Astrocyte of the hippocampus (primary cell): ENCODE data around the gene FKBP14.

Source experiments
- DNase-seq: peaks from one replicate; pipeline ENCODE4 v3.0.0; 2011; ENCODE audit warnings: low read depth, low spot score

Gene FKBP14, protein sequence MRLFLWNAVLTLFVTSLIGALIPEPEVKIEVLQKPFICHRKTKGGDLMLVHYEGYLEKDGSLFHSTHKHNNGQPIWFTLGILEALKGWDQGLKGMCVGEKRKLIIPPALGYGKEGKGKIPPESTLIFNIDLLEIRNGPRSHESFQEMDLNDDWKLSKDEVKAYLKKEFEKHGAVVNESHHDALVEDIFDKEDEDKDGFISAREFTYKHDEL

DNA sequence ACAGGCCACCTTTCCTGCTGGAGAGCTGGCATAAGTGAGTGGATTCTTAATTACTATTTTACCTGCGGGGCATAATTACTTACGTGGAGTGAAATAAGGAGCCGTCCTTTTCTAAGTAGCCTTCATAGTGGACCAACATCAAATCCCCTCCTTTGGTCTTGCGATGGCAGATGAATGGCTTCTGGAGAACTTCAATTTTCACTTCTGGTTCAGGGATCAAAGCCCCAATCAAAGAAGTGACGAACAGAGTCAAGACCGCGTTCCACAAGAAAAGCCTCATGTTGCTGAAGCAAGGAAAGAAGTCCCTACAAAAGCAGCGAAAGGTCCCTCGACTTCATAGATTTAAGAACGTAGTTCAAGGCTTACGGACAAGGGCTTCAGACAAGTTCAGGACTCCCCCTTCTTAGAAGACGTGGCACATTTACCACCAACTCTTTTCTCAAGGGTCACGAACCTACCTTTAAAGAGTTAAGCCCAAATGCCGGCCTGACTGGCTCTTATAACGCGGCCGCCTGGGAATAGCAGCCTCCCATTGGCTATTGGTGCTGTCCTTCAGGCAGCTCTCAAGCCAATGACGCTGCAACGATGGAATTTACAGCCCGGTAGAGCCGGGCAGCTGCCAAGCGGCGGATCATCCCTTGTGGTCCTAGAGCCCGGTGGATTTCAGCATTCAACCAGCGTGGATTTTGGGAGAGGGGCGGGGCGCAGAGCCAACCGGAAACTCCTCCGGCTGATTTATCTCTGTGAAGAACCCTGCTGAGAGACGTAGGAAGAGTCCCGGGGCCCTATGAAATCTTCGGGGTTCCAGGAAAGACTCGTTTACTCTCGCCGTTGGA, at the start of gene FKBP14:
Gene FKBP14, minus strand, starts transcription at position 474 of the 836 bp plus-strand sequence. Its CDS starts 194 bp downstream, at position 280.
- DNase-seq: peak; percentile 99

DNA sequence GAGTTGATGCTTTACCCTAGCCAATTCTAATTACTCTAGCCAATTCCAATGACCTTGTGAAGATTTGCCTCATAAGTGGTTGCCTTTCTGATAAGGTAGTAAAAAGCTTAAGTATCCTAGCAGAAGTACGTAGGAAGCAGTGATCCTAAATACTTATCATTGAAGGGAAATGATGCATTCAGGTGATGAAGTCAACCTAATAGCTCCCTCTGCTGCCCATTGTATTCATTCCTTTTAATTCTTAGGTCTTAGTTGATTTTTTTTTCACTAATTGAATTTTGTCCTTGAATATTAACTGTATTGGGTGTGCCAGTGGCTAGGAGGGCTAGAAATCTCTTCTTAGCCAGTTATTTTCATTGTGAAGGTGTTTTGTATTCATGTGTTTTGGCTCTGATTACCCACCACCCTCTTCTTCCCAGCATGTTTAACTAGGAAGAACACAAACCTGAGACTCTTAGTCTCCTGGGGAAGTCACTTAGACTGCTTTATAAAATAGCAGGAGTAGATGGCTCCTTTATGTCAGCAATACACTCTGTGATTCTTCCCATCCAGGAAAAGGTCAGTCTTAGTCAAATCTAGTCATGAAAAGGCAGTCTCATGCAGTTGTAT, 48.0 kb upstream of the FKBP14 start:
- DNase-seq: peak; percentile 52

DNA sequence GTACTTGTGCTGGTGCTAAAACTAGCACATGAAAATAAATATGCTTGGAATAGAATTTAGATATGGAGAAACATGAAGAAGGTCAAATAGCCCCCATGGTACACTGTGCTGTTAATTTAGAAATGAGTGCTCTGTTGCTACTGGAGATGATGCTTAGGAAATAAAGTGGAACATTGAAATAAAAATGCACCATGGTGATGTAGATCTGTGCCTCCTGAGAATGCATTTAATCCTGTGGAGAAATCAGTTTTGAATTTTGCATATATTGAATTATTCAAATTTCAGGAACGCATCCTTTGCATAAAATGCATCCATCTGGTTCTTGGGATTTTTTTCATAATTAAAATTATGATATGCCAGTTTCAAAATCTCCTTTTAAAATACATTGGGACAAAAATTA, 46.2 kb upstream of the FKBP14 start:
- DNase-seq: no peak

DNA sequence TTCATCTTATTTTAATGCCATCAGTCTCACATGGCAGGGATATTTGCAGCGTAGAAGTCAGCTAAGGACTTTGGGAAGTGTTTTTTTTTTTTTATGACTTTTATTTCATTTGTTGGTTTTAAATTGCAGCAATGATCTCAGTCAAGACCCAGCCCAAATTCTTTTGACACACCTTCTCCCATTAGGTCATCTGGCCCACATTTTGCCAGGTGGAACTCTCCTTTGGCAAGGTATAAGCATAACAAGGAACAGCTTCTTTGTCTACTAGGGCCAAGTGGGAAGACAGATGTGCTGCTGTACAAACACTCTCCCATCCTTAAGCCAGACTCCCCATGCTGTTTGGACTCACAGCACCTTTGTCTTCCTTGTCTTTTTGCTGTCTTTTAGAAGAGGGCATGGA, 43.5 kb upstream of the FKBP14 start:
- DNase-seq: no peak

DNA sequence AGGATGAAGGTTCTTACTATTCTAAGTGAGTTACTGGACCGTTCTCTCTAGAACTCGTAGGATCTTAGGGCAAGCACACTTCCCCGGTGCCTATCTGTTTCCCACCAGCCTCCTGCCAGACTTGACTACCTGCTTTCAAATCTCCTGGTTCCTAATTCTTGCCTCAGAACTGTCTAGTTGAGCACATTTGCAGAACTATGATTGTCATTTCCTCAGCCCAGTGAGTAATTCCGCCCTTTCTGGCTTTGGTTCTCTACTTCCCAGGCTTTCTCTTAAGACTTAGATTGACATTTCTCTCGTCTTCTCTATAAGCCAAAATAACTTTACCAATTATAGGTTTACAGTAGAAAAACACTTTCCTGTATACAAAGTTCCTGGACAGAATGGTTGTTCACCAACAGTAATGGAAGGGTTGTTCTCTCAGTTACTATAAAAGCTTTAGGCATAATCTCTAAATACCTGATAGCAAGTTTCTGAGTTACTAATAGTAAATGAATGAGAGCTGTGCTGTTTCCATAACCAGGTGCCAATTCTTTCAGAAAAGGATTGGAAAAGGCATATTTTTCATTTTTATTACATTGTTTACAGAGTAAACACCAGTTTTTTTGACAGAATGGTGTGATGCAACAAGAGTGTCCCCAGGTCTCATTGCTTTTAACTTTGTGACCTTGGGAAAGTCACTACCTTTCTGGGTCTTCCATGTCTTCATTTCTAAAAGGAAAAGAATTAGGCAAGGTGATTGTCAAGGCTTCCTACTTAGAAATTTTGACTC, 42.8 kb upstream of the FKBP14 start:
- DNase-seq: no peak

DNA sequence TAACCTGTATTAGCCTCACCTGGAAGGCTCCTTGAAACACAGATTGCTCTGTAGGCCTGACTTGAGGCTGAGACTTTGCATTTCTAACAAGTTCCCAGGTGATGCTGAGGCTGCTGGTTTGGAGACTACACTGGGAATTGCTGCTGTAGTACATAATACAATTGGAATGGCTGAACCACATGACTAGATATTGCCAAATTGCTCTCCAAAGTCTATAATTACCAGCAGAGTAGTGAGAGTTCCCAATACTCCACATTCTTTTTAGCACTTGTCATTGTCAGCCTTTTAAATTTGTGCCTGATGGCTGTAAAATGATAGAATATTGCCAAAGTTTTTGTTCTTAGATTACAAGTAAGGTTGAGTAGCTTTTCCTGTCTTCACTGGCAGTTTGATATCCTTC, 41.6 kb upstream of the FKBP14 start:
- peak; percentile 75 for DNase-seq

DNA sequence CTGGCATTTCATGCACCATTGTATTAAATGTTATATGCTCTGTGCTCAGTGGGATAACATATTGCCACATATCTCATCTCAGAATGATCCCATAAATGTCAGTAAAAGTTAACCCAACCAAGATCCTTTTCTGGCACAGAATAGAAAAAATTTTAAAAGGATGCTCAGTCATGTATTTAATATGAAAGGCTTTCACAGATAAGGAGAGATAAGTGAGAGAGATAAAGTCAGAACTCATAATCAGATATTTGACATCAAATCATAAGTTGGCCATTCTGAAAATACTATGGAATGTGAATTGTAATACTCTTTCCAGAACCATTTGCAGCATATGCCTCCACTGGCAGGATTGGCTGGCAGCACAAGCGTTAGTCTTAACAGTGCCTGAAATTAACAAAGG, 40.2 kb upstream of the FKBP14 start:
- no peak for DNase-seq

DNA sequence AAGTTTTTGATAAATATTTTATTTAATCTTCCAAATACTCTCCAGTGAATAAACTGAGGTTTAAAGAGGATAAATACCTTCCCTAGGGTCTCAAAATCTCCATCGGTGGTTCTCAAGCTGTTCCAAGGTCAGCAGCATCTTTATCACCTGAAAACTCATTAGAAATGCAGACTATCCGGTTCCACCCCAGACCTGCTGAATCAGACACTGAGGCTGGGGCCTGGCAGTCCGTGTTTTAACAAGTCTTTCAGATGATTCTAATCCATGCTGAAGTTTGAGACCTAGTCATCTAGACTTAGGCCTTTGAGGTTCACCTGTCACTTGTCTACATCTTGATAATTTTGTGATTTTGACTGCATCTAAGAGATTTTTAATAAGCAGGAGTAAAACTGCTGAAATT, 39.2 kb upstream of the FKBP14 start:
- no peak for DNase-seq

DNA sequence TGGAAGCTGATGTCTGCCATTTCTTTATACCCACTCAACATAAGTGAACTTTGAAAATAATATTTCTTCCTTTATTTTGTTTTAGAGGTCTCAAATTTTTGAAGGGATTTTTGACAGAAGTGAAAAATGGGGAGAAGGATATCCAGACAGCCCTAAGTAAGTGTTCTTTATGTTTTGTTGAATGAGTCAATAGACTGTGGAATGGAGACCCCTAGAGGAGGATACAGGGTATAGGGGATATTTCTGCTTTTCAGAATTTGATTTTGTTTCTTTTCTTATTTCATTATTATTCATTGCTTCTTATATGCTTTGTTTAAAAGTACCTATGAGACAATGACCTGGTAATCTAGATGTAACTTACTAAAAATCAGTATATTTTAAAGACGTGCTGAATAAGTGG, 36.1 kb upstream of the FKBP14 start:
- DNase-seq: peak; percentile 49

DNA sequence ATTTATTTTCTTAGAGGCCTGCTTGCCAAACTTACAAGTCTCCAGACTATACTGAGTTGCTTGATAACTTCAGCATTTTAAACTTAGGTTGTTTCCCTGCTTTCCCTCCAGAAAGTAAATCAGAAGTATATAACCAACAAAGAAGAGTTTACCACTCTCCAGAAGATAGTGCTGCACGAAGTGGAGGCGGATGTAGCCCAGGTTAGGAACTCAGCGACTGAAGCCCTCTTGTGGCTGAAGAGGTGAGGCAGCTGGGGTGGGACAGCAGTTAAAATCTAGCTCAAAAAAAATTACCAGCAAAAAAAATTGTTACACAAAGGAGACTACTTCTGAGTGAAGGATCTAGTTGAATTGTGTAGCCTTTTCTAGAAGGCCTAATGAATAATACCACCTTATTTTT, 35.3 kb upstream of the FKBP14 start:
- DNase-seq: peak; percentile 33

DNA sequence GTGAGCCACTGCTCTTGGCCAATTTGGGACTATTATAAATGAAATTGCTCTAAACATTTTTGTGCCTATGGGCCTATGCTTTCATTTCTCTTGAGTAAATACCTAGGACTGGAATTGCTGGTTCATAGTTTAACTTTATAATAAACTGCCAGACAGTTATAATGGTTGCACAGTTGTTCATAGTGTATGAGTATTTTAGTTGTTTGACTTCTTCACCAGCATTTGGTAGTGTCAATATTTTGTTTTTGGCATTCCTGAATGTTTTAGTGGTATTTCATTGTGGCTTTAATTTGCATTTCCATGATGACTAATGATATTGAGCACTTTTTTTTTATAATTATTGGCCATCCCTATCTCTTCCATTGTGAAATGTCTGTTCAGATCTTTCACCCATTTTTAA, 31.2 kb upstream of the FKBP14 start:
- peak; percentile 14 for DNase-seq

DNA sequence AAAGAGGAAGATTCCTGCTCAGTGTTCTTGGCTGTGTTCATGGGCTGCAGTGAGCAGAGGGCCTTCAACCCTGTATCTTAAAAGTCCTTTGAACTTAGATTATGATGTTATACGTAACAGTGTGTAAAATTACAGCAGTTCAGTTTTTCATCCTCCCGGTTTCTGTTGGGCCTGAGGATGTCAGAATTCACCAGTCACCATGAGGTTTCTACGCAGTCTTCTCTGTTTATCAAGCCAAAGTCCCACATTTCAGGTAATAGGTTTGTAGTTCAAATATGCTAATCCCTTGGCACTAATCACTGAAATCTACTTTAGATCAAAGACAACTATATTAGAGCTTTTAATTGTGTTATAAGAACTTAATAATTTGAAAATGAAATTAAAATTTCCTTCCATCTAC, 26.6 kb upstream of the FKBP14 start:
- DNase-seq: no peak

DNA sequence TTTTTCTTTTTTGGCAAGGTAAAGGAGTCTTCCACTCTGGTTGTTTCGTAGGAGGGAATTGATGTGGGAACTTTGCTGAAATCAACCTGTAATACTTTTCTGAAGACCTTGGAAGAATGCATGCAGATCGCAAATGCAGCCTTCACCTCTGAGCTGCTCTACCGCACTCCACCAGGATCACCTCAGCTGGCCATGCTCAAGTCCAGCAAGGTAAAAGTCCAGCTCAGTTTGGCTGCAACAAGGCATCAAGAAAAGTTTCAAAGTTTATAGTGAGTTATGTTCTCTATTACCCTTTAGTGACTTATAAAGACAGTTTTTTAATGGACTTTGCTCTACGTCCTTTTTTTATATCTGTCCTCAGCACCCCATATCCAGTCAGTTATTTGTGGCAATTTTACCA, 22.7 kb upstream of the FKBP14 start:
- DNase-seq: no peak

DNA sequence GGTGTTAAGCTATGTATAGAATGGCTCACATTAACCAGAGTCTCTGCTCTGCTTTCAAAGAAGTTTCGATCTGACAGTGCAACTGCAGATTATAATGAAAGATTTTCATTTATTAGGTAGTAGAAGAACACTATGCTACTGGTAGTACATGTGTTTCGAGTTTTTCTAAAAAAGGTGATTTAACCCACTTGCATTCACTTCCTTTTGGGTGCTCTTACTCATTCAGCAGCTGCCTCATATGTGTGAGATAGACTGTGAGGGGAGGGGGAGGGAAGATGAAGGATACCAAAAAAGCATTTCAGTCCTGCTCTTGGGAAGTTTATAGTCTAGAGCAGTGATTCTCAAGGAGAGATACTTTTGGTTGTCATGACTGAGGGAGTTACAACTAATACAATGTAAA, 22.1 kb upstream of the FKBP14 start:
- DNase-seq: no peak

DNA sequence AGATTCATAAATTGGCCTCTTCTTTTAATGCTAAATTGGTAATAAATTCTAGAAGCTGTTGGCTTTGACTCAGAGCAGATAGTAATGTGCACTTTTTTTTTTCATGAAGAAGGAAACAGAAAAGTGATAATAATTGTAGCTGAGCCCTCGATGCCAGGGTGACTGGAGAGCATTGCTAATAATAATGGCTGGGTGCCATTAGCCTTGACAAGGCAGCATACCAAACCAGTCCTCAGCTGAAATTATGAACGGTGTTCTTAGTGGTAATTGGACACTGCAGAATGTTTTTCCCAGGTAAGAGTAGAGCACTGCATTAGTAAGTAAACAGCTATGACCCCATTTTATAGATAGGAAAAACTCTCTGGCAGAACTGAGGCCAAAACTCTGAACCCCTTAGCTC, 20.6 kb upstream of the FKBP14 start:
- no peak for DNase-seq

DNA sequence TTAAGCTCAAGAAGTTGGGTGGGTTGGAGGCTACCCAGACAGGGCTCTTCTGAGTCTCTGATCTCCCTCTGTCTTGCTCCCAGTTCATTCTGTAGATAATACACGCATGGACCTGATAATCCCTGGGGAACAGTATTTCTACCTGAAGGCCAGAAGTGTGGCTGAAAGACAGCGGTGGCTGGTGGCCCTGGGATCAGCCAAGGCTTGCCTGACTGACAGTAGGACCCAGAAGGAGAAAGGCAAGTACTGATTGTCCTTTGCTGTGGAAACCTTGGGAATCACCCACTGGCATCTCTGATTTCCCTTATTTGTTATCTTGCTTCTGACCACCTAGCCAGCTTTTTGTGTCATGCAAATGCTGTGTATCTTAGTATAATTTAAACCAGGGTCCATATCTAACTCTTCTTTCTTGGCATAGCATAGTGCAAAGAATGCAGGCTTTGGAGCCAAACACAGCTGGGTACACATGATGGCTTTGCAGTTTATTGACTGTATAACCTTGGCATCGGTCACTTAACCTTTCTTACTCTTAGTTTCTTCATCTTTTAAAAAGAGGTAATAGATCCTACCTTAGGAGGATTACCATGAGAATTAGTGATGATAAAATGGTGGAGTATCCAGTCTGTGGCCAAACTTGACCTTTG, 19.7 kb upstream of the FKBP14 start:
- DNase-seq: no peak

DNA sequence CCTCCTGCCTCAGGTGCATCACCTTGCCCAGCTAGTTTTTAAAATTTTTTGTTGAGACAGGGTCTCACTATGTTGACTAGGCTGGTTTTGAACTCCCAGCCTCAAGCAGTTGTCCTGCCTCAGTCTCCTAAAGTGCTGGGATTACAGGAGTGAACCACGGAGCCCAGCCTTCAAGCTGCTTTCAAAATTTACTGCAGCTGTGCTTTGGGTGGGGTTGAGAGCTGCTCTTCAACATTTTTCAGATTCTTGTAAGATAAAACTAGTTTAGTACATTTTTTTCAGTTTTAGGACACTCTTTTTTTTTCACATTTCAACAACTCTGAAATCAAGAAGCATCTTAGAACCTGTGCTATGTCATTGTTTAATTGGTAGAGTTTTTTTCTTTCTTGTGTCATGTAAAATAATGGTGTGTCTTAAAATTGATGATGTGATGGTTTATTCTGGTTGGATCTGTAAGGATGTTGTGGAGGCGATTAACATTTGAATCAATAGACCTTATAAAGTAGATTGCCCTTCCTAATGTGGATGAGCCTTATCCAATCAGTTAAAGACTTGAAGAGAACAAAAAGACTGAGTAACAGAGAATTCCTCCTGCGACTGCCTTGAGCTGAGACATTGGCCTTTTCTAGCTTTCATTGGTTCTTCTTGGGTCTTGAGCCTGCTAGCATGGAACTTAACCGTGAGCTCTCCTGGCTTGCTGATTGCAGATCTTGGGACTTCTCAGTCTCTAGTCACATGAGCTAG, 15.2 kb upstream of the FKBP14 start:
- no peak for DNase-seq

DNA sequence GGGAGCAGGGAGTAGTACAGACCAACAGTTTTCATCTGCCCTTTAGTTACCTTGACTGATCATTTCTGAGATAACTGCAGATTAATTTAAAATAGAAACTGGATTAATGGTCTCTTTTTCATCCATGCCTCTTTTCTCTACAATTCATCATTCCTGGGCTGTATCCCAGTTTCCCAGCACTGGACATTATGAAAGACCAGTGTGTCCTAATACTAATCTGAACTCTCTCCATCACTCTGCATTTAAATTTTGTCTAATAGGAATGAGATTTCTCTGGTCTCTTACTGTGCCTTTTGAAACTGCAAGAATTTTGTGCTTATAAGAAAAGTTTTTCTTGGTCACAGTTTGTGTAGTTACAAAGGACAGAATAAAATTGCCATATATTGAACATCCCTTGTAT, 14.4 kb upstream of the FKBP14 start:
- DNase-seq: no peak

DNA sequence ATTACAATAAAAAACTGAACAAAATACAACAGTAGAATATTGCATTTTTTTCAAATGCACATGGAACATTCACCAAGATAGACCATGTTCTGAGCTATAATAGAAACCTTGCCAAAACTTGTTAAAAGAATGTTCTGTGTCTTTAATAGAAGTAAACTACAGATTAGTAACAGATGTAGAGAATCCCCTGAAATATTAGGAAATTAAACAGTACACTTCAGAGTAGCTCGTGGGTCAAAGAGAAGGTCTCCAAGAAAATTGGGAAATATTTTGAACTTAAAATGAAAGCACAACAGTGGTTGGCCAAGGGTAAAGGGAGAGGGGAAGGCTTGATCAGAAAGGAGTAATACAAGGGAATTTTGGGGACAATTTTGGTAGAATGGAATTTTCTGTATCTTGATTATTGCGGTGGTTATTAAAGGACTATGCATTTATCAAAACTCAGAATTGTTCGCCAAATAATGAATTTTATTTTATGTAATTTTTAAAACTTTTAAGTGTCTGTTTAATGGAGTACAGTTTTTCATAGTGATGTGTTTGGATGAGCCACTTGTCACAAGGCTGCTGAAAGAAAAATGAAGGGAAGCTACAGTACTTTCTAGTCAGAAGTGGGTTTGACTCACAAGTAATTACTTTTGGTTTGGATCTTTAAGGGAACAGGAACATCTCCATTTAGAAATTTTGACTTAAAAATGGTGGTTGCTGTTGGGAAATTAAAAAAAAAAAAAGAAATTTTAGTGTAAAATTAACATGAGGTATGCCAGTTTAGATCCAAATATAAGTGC, 11.9 kb upstream of the FKBP14 start:
- no peak for DNase-seq

DNA sequence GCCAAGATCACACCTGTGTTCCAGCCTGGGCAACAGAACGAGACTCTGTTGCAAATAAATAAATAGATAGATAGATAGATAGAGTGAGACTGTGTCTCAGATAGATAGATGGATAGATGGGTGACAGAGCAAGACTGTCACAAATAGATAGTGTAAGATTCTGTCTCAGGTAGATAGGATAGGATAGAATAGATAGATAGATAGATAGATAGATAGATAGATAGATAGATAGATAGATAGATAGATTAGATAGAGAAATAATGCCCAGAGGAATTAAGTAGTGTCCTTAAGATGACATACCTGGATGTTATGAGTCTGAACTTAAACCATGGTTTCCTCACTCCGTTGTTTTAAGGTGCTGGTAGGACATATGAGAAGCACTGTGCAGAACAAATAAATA, 9.7 kb upstream of the FKBP14 start:
- no peak for DNase-seq
